GM19452 (cell line): ENCODE data around the gene SNX19.

ENCODE experiments used
- ATAC-seq: cut with Tn5 transposase; IDR thresholded peaks from one replicate; pipeline ENCODE4 v1.9.1; 2021; ENCODE audit not compliant: unreplicated experiment

SNX19 gene

GRCh38 chr11:130908061-130908460 lies 8.2 kb downstream of the SNX19 start:
- no peak for ATAC-seq

DNA sequence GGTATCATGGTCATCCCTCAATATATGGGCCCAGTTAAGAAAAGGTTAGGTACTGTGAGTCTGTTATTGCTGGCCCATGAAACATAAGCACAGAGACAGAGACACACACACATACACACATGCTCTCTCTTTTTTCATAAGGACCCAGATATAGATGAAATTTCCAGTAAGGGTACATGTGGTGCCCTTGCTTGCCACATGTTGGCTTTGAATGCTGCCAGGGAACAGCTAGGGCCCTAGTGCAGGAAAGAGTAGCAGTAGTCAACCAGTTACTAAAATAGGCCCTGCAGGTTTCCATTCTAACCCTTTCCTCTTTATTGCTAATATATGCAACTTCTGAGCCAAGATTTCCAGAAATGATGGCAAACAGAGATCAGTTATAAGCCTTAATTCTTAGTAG lies 9.1 kb downstream of the SNX19 start:
- ATAC-seq: no peak

- no peak for ATAC-seq
Observed at GRCh38 chr11:130906616-130907015, 9.7 kb downstream of the SNX19 start.

DNA sequence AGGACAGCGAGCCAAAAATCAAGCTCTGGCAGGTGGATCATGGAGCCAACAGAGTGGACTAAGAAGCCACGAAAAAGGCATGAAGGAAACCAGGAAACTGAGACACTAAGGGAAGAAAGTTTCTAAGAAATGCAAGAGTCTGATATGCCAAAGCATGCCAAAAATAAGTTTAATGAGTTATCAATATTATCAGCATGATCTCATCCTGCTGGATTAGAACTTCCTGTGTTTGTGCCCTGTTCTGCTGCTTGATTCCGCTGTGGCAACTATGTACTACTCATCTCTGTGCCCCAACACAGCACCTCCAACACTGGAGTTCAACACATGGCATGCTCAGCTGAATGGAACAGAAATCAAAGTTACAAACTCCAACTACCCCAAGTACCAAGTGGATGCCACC lies 10.8 kb downstream of the SNX19 start:
- no peak for ATAC-seq

DNA sequence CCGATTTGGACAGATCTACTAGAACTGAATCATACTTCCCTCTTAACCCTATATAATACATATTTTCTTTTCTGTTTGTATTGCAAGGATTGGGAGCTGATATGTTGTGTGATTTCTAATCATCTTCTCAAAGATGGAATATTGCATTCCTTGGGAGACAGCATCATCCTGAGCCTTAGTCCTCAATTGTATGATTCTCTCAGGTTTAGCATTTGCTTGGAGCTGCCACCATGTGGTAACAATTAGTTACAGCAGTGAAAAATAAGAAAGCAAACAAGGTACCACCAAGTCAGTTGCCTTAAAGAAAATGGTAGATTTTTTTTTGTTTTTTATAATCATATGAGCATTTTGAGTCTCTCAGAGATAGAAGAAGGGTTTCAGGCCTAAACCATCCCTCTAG lies 11.9 kb downstream of the SNX19 start:
- no peak for ATAC-seq

DNA sequence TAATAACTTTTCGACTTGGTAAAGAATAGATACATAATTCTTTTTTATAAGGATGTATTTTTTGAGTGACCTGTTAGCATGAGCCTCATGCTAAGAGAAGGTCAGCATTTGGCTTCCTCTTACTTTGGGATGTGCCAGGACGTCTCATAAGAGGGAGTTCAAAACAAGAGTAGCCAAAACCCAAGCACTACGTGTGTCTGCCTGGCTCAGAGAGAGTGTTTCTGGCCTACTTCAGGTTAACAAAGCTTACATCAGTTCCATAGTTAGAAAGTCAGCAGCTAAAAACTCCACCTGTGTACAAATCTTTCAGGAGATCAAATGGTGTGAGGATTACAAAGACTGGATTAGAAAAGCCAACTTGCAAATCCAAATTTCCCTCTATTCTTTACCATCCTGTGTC lies 13.9 kb downstream of the SNX19 start:
- ATAC-seq: no peak

DNA sequence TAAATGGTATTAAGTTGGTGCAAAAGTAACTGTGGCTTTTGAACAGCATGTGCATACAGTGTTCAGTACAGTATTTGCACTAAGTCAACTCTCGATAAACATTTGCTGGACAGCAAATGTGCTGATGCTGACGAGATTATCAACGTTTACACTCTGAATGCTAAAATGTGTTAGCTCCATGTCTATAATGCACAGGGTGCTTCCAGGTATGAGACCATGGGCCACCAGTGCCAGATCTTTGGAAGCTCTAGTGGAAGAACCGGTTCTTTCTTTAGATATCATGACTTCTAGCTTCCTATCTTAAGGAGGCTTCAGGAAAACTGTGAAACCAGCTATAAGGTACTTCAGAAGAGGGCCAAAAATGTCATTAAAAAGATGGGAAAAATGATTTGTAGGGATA lies 17.2 kb downstream of the SNX19 start:
- no peak for ATAC-seq

GRCh38 chr11:130897262-130898182 lies 18.8 kb downstream of the SNX19 start:
- ATAC-seq: no peak

GRCh38 chr11:130894322-130895025 lies 21.8 kb downstream of the SNX19 start:
- ATAC-seq: peak; percentile 91

GRCh38 chr11:130892861-130893260 lies 23.4 kb downstream of the SNX19 start:
- ATAC-seq: no peak

GRCh38 chr11:130891326-130891725 lies 25.0 kb downstream of the SNX19 start:
- ATAC-seq: no peak

- no peak for ATAC-seq
Observed at GRCh38 chr11:130890039-130890745, 26.1 kb downstream of the SNX19 start.

GRCh38 chr11:130888790-130889189 lies 27.5 kb downstream of the SNX19 start:
- no peak for ATAC-seq

- no peak for ATAC-seq
Observed at GRCh38 chr11:130886704-130887103, 29.6 kb downstream of the SNX19 start.

DNA sequence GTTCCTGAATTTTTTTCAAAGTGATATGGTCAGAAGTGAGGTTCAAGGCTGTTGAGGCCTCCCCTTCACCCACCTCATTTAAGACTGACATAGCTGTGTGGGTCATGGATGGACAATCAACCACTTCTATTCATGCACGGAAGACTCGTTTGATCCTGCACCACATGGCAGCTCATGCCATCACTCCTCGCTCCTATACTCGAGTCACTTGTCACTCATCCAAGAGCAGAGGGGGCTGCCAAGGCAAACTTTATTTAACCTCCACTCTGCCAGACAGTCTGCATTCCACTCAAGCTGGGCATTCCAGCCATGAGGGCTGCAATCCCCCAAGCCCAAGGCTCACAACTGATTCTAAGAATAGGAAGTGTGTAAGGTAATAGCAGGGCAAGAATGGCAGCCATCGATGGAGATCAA lies 34.1 kb downstream of the SNX19 start:
- ATAC-seq: no peak

- ATAC-seq: no peak
Observed at GRCh38 chr11:130881475-130882137, 34.7 kb downstream of the SNX19 start.

- no peak for ATAC-seq
Observed at GRCh38 chr11:130879836-130880235, 36.4 kb downstream of the SNX19 start.

DNA sequence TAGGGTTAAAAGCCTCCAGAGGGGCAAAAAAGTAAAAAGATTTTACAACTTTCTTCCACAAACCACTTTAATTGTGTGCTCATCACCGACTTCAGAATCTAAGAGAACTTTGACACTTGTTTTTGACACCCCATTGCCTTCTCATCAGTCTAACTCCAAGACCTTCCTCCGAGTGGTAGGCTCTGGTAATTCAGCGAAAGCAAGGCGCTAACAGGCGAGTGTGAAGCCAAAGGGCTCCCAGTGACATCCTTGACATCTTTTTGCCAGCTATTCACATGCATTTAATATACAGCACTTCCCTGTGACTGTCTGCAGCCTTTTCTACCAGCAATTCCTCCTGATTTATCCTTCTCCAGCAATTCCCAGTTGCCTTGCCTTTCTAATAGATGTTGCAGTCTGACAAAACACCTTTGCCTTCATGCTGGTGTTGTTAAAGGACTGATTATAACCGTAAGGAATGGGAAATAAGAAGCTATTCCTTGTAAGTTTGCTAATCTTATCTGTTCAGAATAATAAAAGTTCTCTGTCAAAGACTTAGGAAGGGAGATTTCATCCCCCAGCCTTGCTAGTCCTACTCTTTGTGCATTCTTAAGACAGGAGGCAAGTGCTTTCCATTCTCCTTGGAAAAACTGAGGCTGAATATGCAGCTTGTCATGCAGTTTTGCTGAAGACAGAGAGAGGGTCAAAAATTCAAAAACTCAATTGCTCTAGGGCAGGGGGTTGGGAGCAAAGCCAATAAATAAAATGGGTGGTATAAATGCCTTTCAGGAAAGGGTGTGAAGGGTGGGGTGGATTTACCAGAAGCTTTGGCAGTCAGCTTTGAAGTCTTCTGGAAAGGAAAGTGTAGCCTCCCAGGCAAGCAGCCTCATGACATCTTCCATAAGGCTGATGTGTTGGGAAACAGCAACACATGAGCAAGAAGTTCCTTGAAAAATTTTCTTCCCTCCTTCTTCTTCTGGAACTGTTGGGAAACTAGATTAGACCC lies 39.1 kb downstream of the SNX19 start:
- no peak for ATAC-seq

- ATAC-seq: no peak
Observed at GRCh38 chr11:130876100-130876499, 40.2 kb downstream of the SNX19 start.

DNA sequence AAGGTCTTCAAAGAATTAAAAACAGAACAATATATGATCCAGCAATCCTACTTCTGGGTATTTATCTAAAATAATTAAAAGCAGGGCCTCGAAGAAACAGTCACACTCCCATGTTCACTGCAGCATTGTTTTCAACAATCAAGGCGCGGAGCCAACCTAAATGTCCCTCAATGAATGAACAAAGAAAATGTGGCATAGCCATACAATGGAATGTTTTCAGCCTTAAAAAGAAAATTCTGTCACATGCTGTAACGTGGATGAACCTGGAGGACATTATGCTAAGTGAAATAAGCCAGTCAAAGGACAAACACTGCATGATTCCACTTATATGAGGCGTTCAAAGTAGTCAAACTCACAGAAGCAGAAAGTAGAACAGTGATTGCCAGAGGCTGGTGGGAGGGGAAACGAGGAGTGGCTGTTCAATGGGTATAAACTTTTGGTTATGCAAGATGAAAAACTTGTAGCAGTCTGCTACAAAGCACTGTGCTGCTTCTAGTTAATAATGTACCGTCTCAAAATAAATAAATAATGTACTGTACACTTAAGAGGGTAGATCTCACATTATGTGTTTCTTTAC lies 41.2 kb downstream of the SNX19 start:
- ATAC-seq: no peak
